DND-41 (cell line): ENCODE measurements around the gene CLEC4D.

Experiments used
- CTCF ChIP-seq: IDR thresholded peaks from 2 replicates; pipeline ENCODE4 v1.5.1; 2012; ENCODE audit warnings: borderline replicate concordance, low read length, moderate library complexity, mild to moderate bottlenecking; ENCODE audit not compliant: poor library complexity, severe bottlenecking; ENCODE audit errors: extremely low read depth
- EZH2 ChIP-seq: IDR thresholded peaks from 3 replicates; pipeline ENCODE4 v1.6.1; 2012; ENCODE audit warnings: borderline replicate concordance, low read depth, mild to moderate bottlenecking, moderate library complexity, low read length, inconsistent platforms; ENCODE audit not compliant: severe bottlenecking

DNA sequence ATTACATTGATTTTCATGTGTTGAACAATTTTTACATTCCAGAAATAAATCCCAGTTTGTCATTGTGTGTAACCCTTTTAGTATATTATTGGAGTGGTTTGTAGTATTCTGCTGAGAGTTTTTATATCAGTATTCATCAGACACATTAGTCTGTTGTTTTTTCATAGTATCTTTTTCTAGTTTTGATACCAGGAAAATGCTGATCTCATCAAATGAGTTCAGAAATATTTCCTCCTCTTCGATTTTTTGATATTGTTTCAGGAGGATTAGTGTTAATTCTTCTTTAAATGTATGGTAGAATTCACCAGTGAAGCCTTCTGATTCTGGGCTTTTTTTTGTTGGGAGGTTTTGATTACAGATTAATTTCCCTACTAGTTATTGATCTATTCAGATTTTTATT, 42.2 kb upstream of the CLEC4D start:
- TF ChIP-seq EZH2 (no peak), CTCF (no peak)
